Psoas muscle (tissue), 8 donors: ENCODE data around the gene LSP1. TPM values are rescaled to one million over a fixed set of nuclear protein-coding genes. Genes with fewer than 3 reads are reported as not detected.

Experiments
- ATAC-seq, 4 donors: fragments of 200-7000 bp; cut with Tn5 transposase; one replicate each; pipeline ENCODE4 v1.9.1; 2020; ENCODE audit warnings: moderate library complexity in 3 of 4, mild to moderate bottlenecking in 2 of 4
- DNase-seq, 2 donors: peaks; one replicate each; pipeline ENCODE4 v3.0.0-alpha.2; 2020
- H3K27ac ChIP-seq: fragments of 200-600 bp; one replicate; pipeline ENCODE4 v1.8.0; 2022
- H3K27me3 ChIP-seq, 3 donors: fragments of 200-600 bp in 1 of 3; one replicate each; pipeline versions ENCODE4 v1.6.1 to v1.8.0; 2013 to 2022; ENCODE audit warnings: low read length in 2 of 3, mild to moderate bottlenecking in 2 of 3, moderate library complexity in 1 of 3; ENCODE audit not compliant: insufficient read depth in 3 of 3
- H3K36me3 ChIP-seq, 2 donors: fragments of 200-600 bp in 1 of 2; one replicate each; pipeline versions ENCODE4 v1.6.1 to v1.8.0; 2013 to 2022; ENCODE audit warnings: low read depth in 1 of 2, mild to moderate bottlenecking in 1 of 2, moderate library complexity in 1 of 2; ENCODE audit not compliant: insufficient read depth in 1 of 2
- H3K4me1 ChIP-seq: fragments of 200-600 bp; one replicate; pipeline ENCODE4 v1.8.0; 2022
- H3K4me3 ChIP-seq: fragments of 200-600 bp; one replicate; pipeline ENCODE4 v1.8.0; 2022; ENCODE audit warnings: mild to moderate bottlenecking
- H3K9me3 ChIP-seq: fragments of 200-600 bp; one replicate; pipeline ENCODE4 v1.8.0; 2022
- WGBS, 3 donors: extraction: QIAGEN DNeasy Blood & Tissue Kit; methylation state at CpG; one replicate each; pipeline versions ENCODE4 v1.1.6 to v1.1.7; 2013; 5-methylcytosine and 5-hydroxymethylcytosine counted together
- intact Hi-C, 2 donors: fragments of 100-400 bp; cut with DNase I; formaldehyde crosslinking; loops; one replicate each; pipeline versions ENCODE4 v1.11.0 to v1.14.2; 2022
- polyA plus RNA-seq, 3 donors: library from polyadenylated mRNA; stranded (reverse); fragments of 200-250 nt; gene quantifications; one replicate each; pipeline ENCODE4 v1.2.3, GENCODE V29; 2013
- total RNA-seq, 4 donors: library from RNA; stranded (reverse); fragmentation: NEBNext Ultra II Directional in 2 of 4; extraction: Animal tissue kit (Norgen Biotek cat#: 25700) in 2 of 4; gene quantifications; one replicate each; pipeline versions ENCODE4 v1.2.1 to v1.2.4, GENCODE V29; 2021 to 2023
- TF ChIP-seq, protein P1 (sequence below): fragments of 200-600 bp; IDR thresholded peaks from one replicate; pipeline ENCODE4 v1.8.0; 2022; ENCODE audit warnings: antibody characterized with exemption
- donor health status: healthy with polysubstance abuse.
- donor health status: DM: no; HTN: no; CAD: no; lungs with moderate emphysema.
- donor health status: Bipolar disorder and iron deficiency.
- donor health status: healthy.
- donor health status: DM: yes; HTN: yes; CAD: no.
- donor health status: DM: no; HTN: no; CAD: no.
- donor health status: DM: no; HTN: no; CAD: no.
- donor health status: DM: yes; HTN: yes; CAD: no.

LSP1 gene
- total and polyA plus RNA-seq, 7 donors, result 7.5 to 27.1 (median 14.4) TPM

DNA sequence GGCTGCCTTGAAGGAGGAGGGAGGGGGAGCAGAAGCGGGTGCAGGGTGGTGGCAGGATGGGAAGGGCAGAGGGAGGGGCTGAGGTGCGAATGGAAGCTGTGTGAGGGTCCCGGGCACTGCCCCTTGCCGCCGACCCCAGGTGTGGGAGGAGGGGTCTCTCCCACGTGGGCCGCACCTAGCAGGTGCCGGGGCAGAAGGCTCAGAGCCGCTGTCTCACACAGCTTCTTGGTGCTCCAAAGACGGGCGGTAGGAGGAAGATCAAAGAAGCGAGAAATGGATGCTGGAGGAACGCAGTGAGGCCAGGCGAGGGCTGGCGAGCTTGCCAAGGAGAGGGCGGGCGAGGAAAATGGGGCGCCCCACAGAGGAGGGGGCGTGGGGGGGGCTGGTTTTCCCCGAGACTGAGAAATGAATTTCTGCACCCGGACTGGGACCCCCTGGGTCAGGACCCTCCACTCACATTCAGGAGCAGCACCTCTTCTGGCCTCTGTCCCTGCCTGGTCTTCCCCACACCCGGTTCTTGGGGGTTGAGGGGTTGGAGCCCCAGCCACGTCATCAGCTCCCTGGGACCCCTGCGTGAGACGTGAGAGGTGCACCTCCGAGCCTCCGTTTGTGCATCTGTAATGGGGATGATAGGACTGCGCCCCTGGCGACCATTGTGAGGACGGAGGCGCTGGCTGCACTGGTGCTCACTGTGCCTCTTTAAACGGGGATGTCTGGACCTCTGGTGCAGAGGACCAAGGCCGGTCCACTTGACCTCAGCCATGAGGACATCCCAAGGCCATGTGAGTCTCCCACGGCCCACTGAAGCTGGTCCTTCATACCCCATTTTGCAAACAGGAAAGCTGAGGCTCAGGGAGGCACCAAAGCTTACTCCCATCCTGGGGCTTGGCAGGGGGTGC is 16.8 kb downstream of the LSP1 start:
- H3K27me3 ChIP-seq, result peaks cover 0 to 45% (median 20%) of the 10 kb centered on the region in 3 donors
- H3K4me1 ChIP-seq, result peaks cover 6% of the 10 kb centered on the region
- WGBS, 3 donors, result 17 to 26% (median 18%) methylated on average over 29 to 34 of the region's 34 CpGs
- no peaks in the 10 kb centered on the region for H3K36me3 ChIP-seq
- no peaks in the 10 kb centered on the region for H3K9me3 ChIP-seq
- H3K27ac ChIP-seq, result peak overlapping the region; percentile 9
- peak; percentile 32 to 61 (median 50) for ATAC-seq
- peak overlapping the region; percentile 56 for H3K4me3 ChIP-seq
- DNase-seq, result peak; percentile 63 to 73
- TF ChIP-seq, protein P1, sequence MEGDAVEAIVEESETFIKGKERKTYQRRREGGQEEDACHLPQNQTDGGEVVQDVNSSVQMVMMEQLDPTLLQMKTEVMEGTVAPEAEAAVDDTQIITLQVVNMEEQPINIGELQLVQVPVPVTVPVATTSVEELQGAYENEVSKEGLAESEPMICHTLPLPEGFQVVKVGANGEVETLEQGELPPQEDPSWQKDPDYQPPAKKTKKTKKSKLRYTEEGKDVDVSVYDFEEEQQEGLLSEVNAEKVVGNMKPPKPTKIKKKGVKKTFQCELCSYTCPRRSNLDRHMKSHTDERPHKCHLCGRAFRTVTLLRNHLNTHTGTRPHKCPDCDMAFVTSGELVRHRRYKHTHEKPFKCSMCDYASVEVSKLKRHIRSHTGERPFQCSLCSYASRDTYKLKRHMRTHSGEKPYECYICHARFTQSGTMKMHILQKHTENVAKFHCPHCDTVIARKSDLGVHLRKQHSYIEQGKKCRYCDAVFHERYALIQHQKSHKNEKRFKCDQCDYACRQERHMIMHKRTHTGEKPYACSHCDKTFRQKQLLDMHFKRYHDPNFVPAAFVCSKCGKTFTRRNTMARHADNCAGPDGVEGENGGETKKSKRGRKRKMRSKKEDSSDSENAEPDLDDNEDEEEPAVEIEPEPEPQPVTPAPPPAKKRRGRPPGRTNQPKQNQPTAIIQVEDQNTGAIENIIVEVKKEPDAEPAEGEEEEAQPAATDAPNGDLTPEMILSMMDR, result peak; percentile 22
- intact Hi-C loops, result no loop called here

DNA sequence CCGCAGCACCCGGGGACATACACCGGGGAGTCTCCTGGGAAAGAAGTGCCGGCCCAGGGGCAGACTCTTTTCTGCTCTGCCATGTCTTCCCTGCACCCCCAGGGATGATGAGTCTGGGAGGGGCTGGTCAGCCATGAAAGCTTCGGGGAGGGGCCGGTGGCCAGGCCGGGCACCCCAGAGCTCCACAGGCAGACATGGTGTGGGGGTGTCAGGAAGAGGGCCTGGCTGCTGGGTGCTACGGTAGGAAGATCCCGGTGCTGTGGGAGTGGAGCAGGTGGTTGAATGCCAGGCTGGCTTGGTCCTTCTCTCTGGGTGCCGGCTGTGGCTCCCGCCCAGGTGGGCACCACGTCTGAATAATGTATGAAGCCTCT is 17.4 kb downstream of the LSP1 start:
- WGBS, 3 donors, result 20 to 28% (median 27%) methylated on average over 10 to 12 of the region's 12 CpGs
- peak in 2 of 4 donors; percentile 2 to 8 for ATAC-seq
- H3K27me3 ChIP-seq, result peaks cover 0 to 51% (median 21%) of the 10 kb centered on the region in 3 donors

DNA sequence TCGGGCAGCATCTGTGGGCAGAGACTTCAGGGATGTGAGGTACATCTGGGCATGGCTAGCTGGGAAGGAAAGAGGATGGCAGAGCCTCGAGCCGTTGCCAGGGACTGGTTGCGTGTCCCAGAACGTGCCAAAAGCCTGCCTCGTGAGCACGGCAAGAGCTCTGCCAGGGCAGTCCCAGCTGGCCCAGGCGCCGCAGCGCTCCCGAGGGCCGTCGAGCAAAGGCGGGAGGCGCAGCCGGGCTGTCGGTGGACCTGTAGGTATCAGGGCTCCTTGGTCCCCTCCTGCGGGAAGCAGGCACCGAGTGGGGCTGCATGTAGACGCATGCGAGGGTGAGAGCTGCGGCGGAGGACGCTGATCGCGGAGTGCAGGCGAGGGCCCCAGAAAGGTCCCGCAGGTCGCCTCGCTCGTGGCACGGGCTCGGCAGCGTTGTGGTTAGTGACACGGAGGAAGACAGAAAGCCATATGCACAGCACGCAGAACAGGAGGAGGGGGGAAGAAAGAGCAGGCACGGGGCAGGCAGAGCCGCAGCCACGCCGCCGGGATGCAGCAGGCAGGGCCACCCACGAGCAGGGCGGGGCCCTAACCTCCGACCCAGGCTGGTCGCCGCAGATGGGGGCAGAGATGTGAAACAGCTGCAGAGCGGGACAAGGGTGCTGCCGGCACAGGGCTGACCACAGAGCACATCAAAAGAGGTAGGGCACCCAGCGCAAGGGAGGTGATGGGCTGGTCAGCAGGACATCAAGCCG is 18.0 kb downstream of the LSP1 start:
- Histone ChIP-seq H3K36me3 (no peaks in the 10 kb centered on the region), H3K4me3 (peak overlapping the region; percentile 56), H3K27me3 (peaks cover 0 to 54% (median 23%) of the 10 kb centered on the region in 3 donors), H3K4me1 (peaks cover 3% of the 10 kb centered on the region), H3K9me3 (no peaks in the 10 kb centered on the region), H3K27ac (peak overlapping the region; percentile 30)
- ATAC-seq (peak; percentile 37 to 73 (median 66)), DNase-seq (peak; percentile 55 to 72)
- 13 to 31% (median 15%) methylated on average over 45 to 50 of the region's 50 CpGs for WGBS, 3 donors
- TF ChIP-seq, protein P1, result no peak
- intact Hi-C loops, result no loop called here

More for the DNA sequence above, 17.4 kb downstream of the LSP1 start:
- intact Hi-C loops, result no loop called here
- peak overlapping the region; percentile 30 for H3K27ac ChIP-seq
- H3K36me3 ChIP-seq, result no peaks in the 10 kb centered on the region
- TF ChIP-seq, protein P1, result no peak
- DNase-seq, result no peak
- H3K4me1 ChIP-seq, result no peaks in the 10 kb centered on the region
- peak overlapping the region; percentile 56 for H3K4me3 ChIP-seq
- no peaks in the 10 kb centered on the region for H3K9me3 ChIP-seq

DNA sequence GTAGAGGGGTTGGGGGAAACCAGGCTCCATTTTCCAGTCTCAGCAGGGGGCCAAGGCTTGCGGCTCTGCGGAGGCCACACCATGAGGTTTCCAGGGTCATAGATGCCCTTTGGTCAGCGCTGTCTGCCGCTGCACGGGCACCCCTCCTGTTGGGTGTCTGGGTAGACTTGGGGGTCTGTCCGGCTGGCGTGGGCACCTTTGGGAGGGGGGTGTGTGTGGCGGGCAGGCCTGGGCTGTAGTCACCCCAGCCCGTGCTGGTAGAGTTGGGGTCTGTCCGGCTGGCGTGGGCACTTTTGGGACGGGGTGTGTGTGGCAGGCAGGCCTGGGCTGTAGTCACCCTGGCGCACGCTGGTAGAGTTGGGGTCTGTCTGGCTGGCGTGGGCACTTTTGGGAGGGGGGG is 18.6 kb downstream of the LSP1 start:
- no peaks in the 10 kb centered on the region for H3K9me3 ChIP-seq
- TF ChIP-seq, protein P1, result no peak
- DNase-seq (no peak), ATAC-seq (no peak)
- H3K36me3 ChIP-seq, result no peaks in the 10 kb centered on the region
- H3K4me1 ChIP-seq, result peaks cover 9% of the 10 kb centered on the region
- H3K4me3 ChIP-seq, result peak overlapping the region; percentile 56
- peaks cover 0 to 54% (median 23%) of the 10 kb centered on the region in 3 donors for H3K27me3 ChIP-seq
- peak overlapping the region; percentile 30 for H3K27ac ChIP-seq
- WGBS, 3 donors, result 37 to 65% (median 44%) methylated on average over 15 of the region's 15 CpGs
- intact Hi-C loops, result no loop called here
